Measurements from ENCODE around the gene MBNL1.

MBNL1 gene

GRCh38 chr3:152292366-152292765 lies 23.6 kb downstream of the MBNL1 start:
- Histone ChIP-seq H3K4me3 (no peak overlapping the region), H3K4me1 (peaks cover 0 to 100% (median 43%) of the 10 kb centered on the region in 4 donors), H3K27ac (peak overlapping the region; percentile 19 to 87), H3K36me3 (no peaks in the 10 kb centered on the region), H3K27me3 (no peaks in the 10 kb centered on the region), H3K9me3 (no peaks in the 10 kb centered on the region)
- intact Hi-C loops (cut with DNase I; ENCODE audit: low total_unique reads) = no loop called here
- DNase-seq = no peak
- TF ChIP-seq, protein P1, sequence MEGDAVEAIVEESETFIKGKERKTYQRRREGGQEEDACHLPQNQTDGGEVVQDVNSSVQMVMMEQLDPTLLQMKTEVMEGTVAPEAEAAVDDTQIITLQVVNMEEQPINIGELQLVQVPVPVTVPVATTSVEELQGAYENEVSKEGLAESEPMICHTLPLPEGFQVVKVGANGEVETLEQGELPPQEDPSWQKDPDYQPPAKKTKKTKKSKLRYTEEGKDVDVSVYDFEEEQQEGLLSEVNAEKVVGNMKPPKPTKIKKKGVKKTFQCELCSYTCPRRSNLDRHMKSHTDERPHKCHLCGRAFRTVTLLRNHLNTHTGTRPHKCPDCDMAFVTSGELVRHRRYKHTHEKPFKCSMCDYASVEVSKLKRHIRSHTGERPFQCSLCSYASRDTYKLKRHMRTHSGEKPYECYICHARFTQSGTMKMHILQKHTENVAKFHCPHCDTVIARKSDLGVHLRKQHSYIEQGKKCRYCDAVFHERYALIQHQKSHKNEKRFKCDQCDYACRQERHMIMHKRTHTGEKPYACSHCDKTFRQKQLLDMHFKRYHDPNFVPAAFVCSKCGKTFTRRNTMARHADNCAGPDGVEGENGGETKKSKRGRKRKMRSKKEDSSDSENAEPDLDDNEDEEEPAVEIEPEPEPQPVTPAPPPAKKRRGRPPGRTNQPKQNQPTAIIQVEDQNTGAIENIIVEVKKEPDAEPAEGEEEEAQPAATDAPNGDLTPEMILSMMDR (IDR thresholded peaks at IDR 0.05) = no peak

- H3K4me3 ChIP-seq = no peak overlapping the region
- H3K36me3 ChIP-seq = no peaks in the 10 kb centered on the region
- DNase-seq = no peak
- H3K27ac ChIP-seq = peak overlapping the region; percentile 19 to 87
- H3K4me1 ChIP-seq = peaks cover 0 to 100% (median 52%) of the 10 kb centered on the region in 4 donors
- intact Hi-C loops (cut with DNase I; ENCODE audit: low total_unique reads) = no loop called here
- TF ChIP-seq, protein P1 (IDR thresholded peaks at IDR 0.05) = no peak
- H3K9me3 ChIP-seq = no peaks in the 10 kb centered on the region
- no peaks in the 10 kb centered on the region for H3K27me3 ChIP-seq
Observed at GRCh38 chr3:152293347-152294006, 24.7 kb downstream of the MBNL1 start.

DNA sequence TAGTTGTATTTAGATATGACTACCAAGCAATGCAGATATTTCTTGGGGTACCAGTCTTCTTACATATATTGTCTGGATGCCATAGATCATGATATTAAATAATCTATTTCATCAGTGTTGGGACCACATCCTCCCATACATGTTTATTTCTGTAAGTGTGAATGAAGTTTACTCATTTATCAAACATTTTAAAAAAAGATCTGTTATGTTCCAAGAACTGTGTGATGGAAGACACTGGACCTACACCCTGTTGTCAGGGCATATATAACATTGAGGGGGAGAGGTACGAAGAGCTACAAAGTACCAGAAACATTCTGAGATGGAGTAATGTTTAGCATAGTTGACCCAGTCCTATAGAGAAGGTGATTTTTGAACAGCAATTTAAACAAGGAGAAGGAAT lies 26.6 kb downstream of the MBNL1 start:
- peaks cover 0 to 100% (median 50%) of the 10 kb centered on the region in 4 donors for H3K4me1 ChIP-seq

GRCh38 chr3:152295806-152296205 lies 27.1 kb downstream of the MBNL1 start:
- Histone ChIP-seq H3K4me3 (no peak overlapping the region), H3K27me3 (no peaks in the 10 kb centered on the region), H3K4me1 (peaks cover 0 to 100% (median 45%) of the 10 kb centered on the region in 4 donors), H3K36me3 (no peaks in the 10 kb centered on the region), H3K27ac (peak overlapping the region; percentile 58 to 87), H3K9me3 (no peaks in the 10 kb centered on the region)
- no peak for DNase-seq
- intact Hi-C loops (cut with DNase I; ENCODE audit: low total_unique reads) = no loop called here
- TF ChIP-seq, protein P1 (IDR thresholded peaks at IDR 0.05) = no peak

More for the DNA sequence above, 26.6 kb downstream of the MBNL1 start:
- no peak overlapping the region for H3K4me3 ChIP-seq
- H3K27ac ChIP-seq = peak overlapping the region; percentile 58 to 87
- H3K9me3 ChIP-seq = no peaks in the 10 kb centered on the region
- H3K36me3 ChIP-seq = no peaks in the 10 kb centered on the region
- DNase-seq = no peak
- intact Hi-C loops (cut with DNase I; ENCODE audit: low total_unique reads) = no loop called here
- TF ChIP-seq, protein P1 (IDR thresholded peaks at IDR 0.05) = no peak
- H3K27me3 ChIP-seq = no peaks in the 10 kb centered on the region

- H3K4me3 ChIP-seq = no peak overlapping the region
- no peaks in the 10 kb centered on the region for H3K36me3 ChIP-seq
- TF ChIP-seq, protein P1 (IDR thresholded peaks at IDR 0.05) = no peak
- H3K9me3 ChIP-seq = no peaks in the 10 kb centered on the region
- no peaks in the 10 kb centered on the region for H3K27me3 ChIP-seq
- DNase-seq = no peak
- peak overlapping the region; percentile 58 to 87 for H3K27ac ChIP-seq
- peaks cover 0 to 98% (median 45%) of the 10 kb centered on the region in 4 donors for H3K4me1 ChIP-seq
- intact Hi-C loops (cut with DNase I; ENCODE audit: low total_unique reads) = no loop called here
Observed at GRCh38 chr3:152296382-152296781, 27.7 kb downstream of the MBNL1 start.
